Smooth muscle cell (in vitro differentiated cells): Measurements from ENCODE around the gene FAM120A. TPM values are rescaled to one million over a fixed set of nuclear protein-coding genes. Genes with fewer than 3 reads are reported as not detected.

ENCODE experiments used
- DNase-seq: peaks from one replicate; lab custom pipeline; 2025; ENCODE audit not compliant: unreplicated experiment; lab: John Stamatoyannopoulos, UW
- H2AFZ ChIP-seq: fragments of 200-600 bp; sonication (generic); 2 replicates; pipeline ENCODE4 v1.6.0; 2016; ENCODE audit warnings: antibody characterized with exemption, low read depth, mild to moderate bottlenecking
- H3F3A ChIP-seq: fragments of 200-600 bp; sonication (generic); 2 replicates; pipeline ENCODE4 v1.6.0; 2017; ENCODE audit warnings: antibody characterized with exemption, low read depth
- H3K27ac ChIP-seq: fragments of 200-600 bp; sonication (generic); 2 replicates; pipeline ENCODE4 v1.5.1; 2016; ENCODE audit warnings: low read depth, mild to moderate bottlenecking
- H3K27me3 ChIP-seq: fragments of 200-600 bp; sonication (generic); 2 replicates; pipeline ENCODE4 v1.6.1; 2016; ENCODE audit warnings: low read depth, mild to moderate bottlenecking
- H3K36me3 ChIP-seq: fragments of 200-600 bp; sonication (generic); 2 replicates; pipeline ENCODE4 v1.5.1; 2016; ENCODE audit warnings: low read depth
- H3K4me1 ChIP-seq: fragments of 200-600 bp; sonication (generic); 2 replicates; pipeline ENCODE4 v1.5.1; 2016; ENCODE audit warnings: low read depth
- H3K4me2 ChIP-seq: fragments of 200-600 bp; sonication (generic); 2 replicates; pipeline ENCODE4 v1.6.0; 2016; ENCODE audit warnings: mild to moderate bottlenecking
- H3K4me3 ChIP-seq: fragments of 200-600 bp; sonication (generic); 2 replicates; pipeline ENCODE4 v1.5.1; 2016; ENCODE audit warnings: mild to moderate bottlenecking
- H3K79me2 ChIP-seq: fragments of 200-600 bp; sonication (generic); 2 replicates; pipeline ENCODE4 v1.6.0; 2016; ENCODE audit warnings: low read depth, mild to moderate bottlenecking
- H3K9ac ChIP-seq: fragments of 200-600 bp; sonication (generic); 2 replicates; pipeline ENCODE4 v1.6.0; 2016; ENCODE audit warnings: low read depth
- H3K9me3 ChIP-seq: fragments of 200-600 bp; sonication (generic); replicated peaks from 2 replicates; pipeline ENCODE4 v1.5.1; 2016; ENCODE audit warnings: low read depth
- H4K20me1 ChIP-seq: fragments of 200-600 bp; sonication (generic); 2 replicates; pipeline ENCODE4 v1.6.0; 2016; ENCODE audit warnings: low read depth
- CTCF ChIP-seq: fragments of 200-600 bp; sonication (generic); IDR thresholded peaks from 2 replicates; pipeline ENCODE4 v1.5.1; 2017; ENCODE audit warnings: borderline replicate concordance, mild to moderate bottlenecking, antibody characterized with exemption; ENCODE audit not compliant: insufficient read depth, poor library complexity, severe bottlenecking
- WGBS: methylation state at CpG from one replicate; pipeline ENCODE4 v1.1.7; 2016; ENCODE audit warnings: low lambda C conversion rate; 5-methylcytosine and 5-hydroxymethylcytosine counted together
- polyA plus RNA-seq: library from polyadenylated mRNA; unstranded; fragments of >200 nt; fragmentation: Nextera tagmentation; extraction: Ambion mirVana; gene quantifications from 2 replicates; pipeline ENCODE4 v1.2.1, GENCODE V29; 2016
- total RNA-seq: library from RNA; depleted of rRNA; stranded (reverse); fragments of >200 nt; gene quantifications from 2 replicates; pipeline ENCODE4 v1.2.3, GENCODE V29; 2014

Gene FAM120A
- total and polyA plus RNA-seq, 2 experiments from 2014 or later: 14.4 to 47.2 TPM

DNA sequence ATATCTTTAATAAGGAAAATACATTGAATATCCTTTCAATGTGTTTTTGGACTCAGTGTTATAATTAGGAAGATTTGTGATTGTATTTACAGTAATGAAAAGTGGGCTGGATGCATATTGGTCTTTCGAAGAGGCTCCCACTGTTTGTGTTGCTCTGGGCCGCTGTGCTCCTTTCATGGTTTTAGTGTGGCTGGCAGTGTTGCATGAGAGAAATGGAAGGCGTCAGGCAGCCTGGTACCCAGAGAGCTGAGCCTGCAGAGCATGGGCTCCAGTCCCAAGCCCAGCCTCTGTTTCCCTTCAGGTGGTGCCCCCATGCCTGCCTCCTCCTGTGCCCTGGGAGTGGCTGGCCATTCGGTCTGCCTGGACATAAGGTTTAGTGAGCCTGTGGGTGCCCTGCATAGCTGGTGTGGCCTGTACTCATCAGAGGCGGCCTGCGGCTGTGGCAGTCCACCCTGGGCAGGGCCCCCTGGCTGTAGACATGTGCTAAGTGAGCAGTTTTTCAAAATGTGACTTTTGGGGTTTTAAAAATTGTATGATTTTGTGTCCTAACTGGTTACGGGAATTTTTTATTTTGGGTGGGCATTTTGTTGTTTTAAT lies 29.3 kb downstream of the FAM120A start:
- Histone ChIP-seq H4K20me1 (peaks cover 66% of the 10 kb centered on the region), H3K9ac (no peak overlapping the region), H3K4me3 (no peak overlapping the region), H3K27me3 (no peaks in the 10 kb centered on the region), H3K9me3 (no peaks in the 10 kb centered on the region), H3K4me2 (no peak overlapping the region), H3K4me1 (no peaks in the 10 kb centered on the region), H2AFZ (no peak overlapping the region), H3K79me2 (peaks cover 68% of the 10 kb centered on the region), H3F3A (no peaks in the 10 kb centered on the region), H3K27ac (no peak overlapping the region), H3K36me3 (peaks cover 3% of the 10 kb centered on the region)
- 91% methylated on average over 7 of the region's 7 CpGs for WGBS
- no peak for DNase-seq
- no peak for TF ChIP-seq CTCF

DNA sequence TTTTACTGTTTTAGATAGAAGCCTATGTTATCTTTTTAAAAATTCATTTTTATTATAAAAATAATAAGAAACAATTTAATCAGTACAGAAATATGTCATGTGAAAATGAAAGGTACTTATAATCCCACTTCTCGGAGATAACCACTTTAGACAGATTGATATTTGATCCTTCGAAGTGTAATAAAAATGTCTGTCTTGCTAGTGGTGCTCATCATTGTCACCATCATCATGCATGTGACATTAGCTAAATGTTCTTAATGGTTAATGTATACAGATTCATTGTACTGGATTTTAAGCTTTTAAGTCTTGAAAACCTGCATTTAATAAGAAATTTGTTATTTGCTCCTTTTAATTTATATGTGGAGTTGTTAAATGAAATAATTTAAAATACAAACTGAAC lies 32.0 kb downstream of the FAM120A start:
- no peak overlapping the region for H3K27ac ChIP-seq
- H3K9me3 ChIP-seq: no peaks in the 10 kb centered on the region
- 95% methylated on average over 2 of the region's 2 CpGs for WGBS
- H3K4me3 ChIP-seq: no peak overlapping the region
- no peak overlapping the region for H3K4me2 ChIP-seq
- H3K4me1 ChIP-seq: no peaks in the 10 kb centered on the region
- H3F3A ChIP-seq: no peaks in the 10 kb centered on the region
- H3K9ac ChIP-seq: no peak overlapping the region
- H4K20me1 ChIP-seq: peaks cover 67% of the 10 kb centered on the region
- no peak overlapping the region for H2AFZ ChIP-seq
- no peak for TF ChIP-seq CTCF
- no peaks in the 10 kb centered on the region for H3K27me3 ChIP-seq
- peaks cover 3% of the 10 kb centered on the region for H3K36me3 ChIP-seq
- DNase-seq: no peak
- H3K79me2 ChIP-seq: peaks cover 74% of the 10 kb centered on the region

DNA sequence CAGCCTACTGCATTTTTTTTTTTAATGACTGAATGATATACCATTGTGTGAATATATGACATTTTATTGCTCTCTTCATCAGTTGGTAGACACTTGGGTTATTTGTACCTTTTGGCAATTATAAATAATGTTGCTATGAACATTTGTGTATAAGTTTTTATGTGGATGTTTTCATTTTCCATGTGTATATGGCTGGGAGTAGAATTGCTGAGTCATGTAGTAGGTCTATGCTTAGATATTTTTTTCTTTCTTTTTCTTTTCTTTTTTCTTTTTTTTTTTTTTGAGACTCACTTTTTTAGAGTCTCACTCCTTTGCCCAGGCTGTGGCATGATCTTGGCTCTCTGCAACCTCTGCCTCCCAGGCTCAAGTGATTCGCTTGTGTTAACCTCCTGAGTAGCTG lies 34.8 kb downstream of the FAM120A start:
- Histone ChIP-seq H3K36me3 (peaks cover 3% of the 10 kb centered on the region), H3K27ac (no peak overlapping the region), H3K9ac (no peak overlapping the region), H3K9me3 (no peaks in the 10 kb centered on the region), H3K4me1 (no peaks in the 10 kb centered on the region), H2AFZ (no peak overlapping the region), H4K20me1 (peaks cover 64% of the 10 kb centered on the region), H3K4me3 (no peak overlapping the region), H3K27me3 (no peaks in the 10 kb centered on the region), H3K4me2 (no peak overlapping the region), H3K79me2 (peaks cover 65% of the 10 kb centered on the region), H3F3A (no peaks in the 10 kb centered on the region)
- 89% methylated on average over 1 of the region's 1 CpG for WGBS
- no peak for TF ChIP-seq CTCF
- DNase-seq: no peak

GRCh38 chr9:93488244-93488643 lies 36.8 kb downstream of the FAM120A start:
- no peak overlapping the region for H2AFZ ChIP-seq
- no peaks in the 10 kb centered on the region for H3K9me3 ChIP-seq
- no peak for DNase-seq
- H3K4me1 ChIP-seq: no peaks in the 10 kb centered on the region
- H3K27me3 ChIP-seq: no peaks in the 10 kb centered on the region
- peaks cover 3% of the 10 kb centered on the region for H3K36me3 ChIP-seq
- no peak overlapping the region for H3K27ac ChIP-seq
- peaks cover 56% of the 10 kb centered on the region for H3K79me2 ChIP-seq
- no peak overlapping the region for H3K9ac ChIP-seq
- WGBS: 95% methylated on average over 5 of the region's 5 CpGs
- no peaks in the 10 kb centered on the region for H3F3A ChIP-seq
- H3K4me3 ChIP-seq: no peak overlapping the region
- H3K4me2 ChIP-seq: no peak overlapping the region
- no peak for TF ChIP-seq CTCF
- H4K20me1 ChIP-seq: peaks cover 66% of the 10 kb centered on the region
